PC-9 (cell line): ENCODE measurements around the gene FKBP1A. TPM values are rescaled to one million over a fixed set of nuclear protein-coding genes. Genes with fewer than 3 reads are reported as not detected.
A peak's percentile ranks its signal among the peaks of the same experiment; 100 is the strongest.

Experiments
- BruUV-seq: library from RNA; stranded (reverse); fragments of 400-500 nt; replicated peaks from 2 replicates; lab custom pipeline; 2021; lab: Mats Ljungman, UMichigan
- CTCF ChIA-PET: fragments of 300-600 bp; sonication (Branson Sonifier 250); formaldehyde crosslinking; loops from one replicate; lab custom pipeline; 2022; ENCODE audit warnings: antibody characterized with exemption; lab: Charles Lee
- POLR2A ChIA-PET: fragments of 300-600 bp; sonication (Branson Sonifier 250); formaldehyde crosslinking; loops from one replicate; lab custom pipeline; 2022; ENCODE audit warnings: antibody characterized with exemption; ENCODE audit not compliant: unreplicated experiment; lab: Charles Lee
- DNase-seq, 2 experiments: peaks; one replicate each; pipeline versions ENCODE4 v3.0.0 to v3.0.0-alpha.2; 2015 to 2022; ENCODE audit warnings: mixed read lengths in 1 of 2
- H2AFZ ChIP-seq: fragments of 200-600 bp; sonication (generic); 2 replicates; pipeline ENCODE4 v1.8.1; 2017; ENCODE audit warnings: antibody characterized with exemption
- H3F3A ChIP-seq: fragments of 200-600 bp; sonication (generic); 2 replicates; pipeline ENCODE4 v1.8.1; 2017; ENCODE audit warnings: antibody characterized with exemption, mild to moderate bottlenecking, low read depth; ENCODE audit not compliant: insufficient read depth
- H3K27ac ChIP-seq: fragments of 200-600 bp; sonication (generic); 2 replicates; pipeline ENCODE4 v1.6.1; 2016; ENCODE audit warnings: mixed run types
- H3K27me3 ChIP-seq: fragments of 200-600 bp; sonication (generic); 2 replicates; pipeline ENCODE4 v1.6.1; 2016; ENCODE audit warnings: low read depth, mixed run types; ENCODE audit not compliant: insufficient read depth
- H3K36me3 ChIP-seq: fragments of 200-600 bp; sonication (generic); 2 replicates; pipeline ENCODE4 v1.6.1; 2016; ENCODE audit warnings: low read depth, mixed run types
- H3K4me1 ChIP-seq: fragments of 200-600 bp; sonication (generic); replicated peaks from 2 replicates; pipeline ENCODE4 v1.6.1; 2016; ENCODE audit warnings: mixed run types; ENCODE audit not compliant: insufficient read depth
- H3K4me2 ChIP-seq: fragments of 200-600 bp; sonication (generic); 2 replicates; pipeline ENCODE4 v1.6.1; 2017; ENCODE audit warnings: mixed run types
- H3K4me3 ChIP-seq: fragments of 200-600 bp; sonication (generic); 2 replicates; pipeline ENCODE4 v1.6.1; 2016; ENCODE audit warnings: mixed run types
- H3K79me2 ChIP-seq: fragments of 200-600 bp; sonication (generic); 2 replicates; pipeline ENCODE4 v1.6.1; 2017; ENCODE audit warnings: low read depth, mixed run types
- H3K9me2 ChIP-seq: fragments of 200-600 bp; sonication (generic); 2 replicates; pipeline ENCODE4 v1.8.1; 2017; ENCODE audit warnings: mild to moderate bottlenecking; ENCODE audit not compliant: insufficient read depth
- H3K9me3 ChIP-seq: fragments of 200-600 bp; sonication (generic); 2 replicates; pipeline ENCODE4 v1.8.1; 2016; ENCODE audit warnings: low read depth; ENCODE audit not compliant: insufficient read depth
- H4K20me1 ChIP-seq: fragments of 200-600 bp; sonication (generic); 2 replicates; pipeline ENCODE4 v1.8.1; 2017; ENCODE audit not compliant: insufficient read depth
- EZH2 ChIP-seq: fragments of 200-600 bp; sonication (generic); IDR thresholded peaks from 2 replicates; pipeline ENCODE4 v1.8.0; 2017; ENCODE audit warnings: antibody characterized with exemption, low read depth
- intact Hi-C: fragments of 100-400 bp; cut with micrococcal nuclease; formaldehyde crosslinking; loops from one replicate; pipeline ENCODE4 v1.10.0; 2022; ENCODE audit not compliant: unreplicated experiment
- total RNA-seq: library from RNA; stranded (reverse); gene quantifications from 2 replicates; pipeline ENCODE4 v1.2.3, GENCODE V29; 2021
- TF ChIP-seq, protein P1 (sequence below): fragments of 200-600 bp; sonication (generic); conservative IDR thresholded peaks from 2 replicates; pipeline ENCODE4 v1.6.1; 2017; ENCODE audit warnings: mixed run types, antibody characterized with exemption, mild to moderate bottlenecking, moderate library complexity

Gene FKBP1A
- total RNA-seq, 1 experiment from 2014 or later = 320 TPM

DNA sequence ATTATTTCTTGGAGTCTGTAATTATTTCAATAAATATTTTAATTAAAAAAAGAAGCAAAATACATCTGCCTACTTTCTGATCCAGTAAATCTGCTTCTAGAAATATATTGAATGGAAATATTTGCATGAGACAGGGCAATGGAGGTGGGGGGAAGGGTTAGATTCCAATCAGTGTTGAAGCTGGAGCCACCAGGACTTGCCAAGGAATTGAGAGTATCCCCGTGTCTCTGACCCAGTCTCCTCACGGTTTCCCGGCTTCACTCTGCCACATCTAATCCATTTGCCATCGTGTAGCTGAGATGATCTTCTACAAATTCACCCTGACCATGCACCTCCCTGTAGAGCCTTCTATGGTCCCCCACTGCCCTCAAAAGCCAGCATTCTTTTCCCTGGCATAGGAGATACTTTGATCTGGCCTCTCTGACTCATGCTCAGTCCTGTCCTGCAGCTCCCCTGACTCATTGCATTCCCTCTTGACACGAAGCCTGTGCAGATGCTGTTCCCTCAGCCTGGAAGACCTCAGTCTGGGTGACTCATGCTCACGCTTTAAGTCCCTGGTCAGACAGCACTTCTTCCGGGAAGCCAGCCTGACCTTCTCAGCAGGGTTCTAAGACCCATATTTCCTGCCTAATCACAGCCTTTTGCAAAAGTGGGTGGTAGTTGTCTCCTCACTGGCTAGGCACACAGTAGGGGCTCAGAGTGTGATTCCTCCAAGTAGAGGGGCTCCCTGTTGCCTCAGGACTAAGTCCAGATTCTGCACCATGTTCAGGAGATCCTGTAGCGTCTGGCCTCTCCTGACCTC is 23.0 kb upstream of the FKBP1A start:
- Histone ChIP-seq H3K4me2 (peak overlapping the region; percentile 50), H3K36me3 (no peaks in the 10 kb centered on the region), H3K4me1 (peaks cover 47% of the 10 kb centered on the region), H3K27ac (peak overlapping the region; percentile 70), H3K9me2 (no peaks in the 10 kb centered on the region), H3K27me3 (no peaks in the 10 kb centered on the region), H3K79me2 (no peaks in the 10 kb centered on the region), H2AFZ (no peak overlapping the region), H3K9me3 (peaks cover 13% of the 10 kb centered on the region; the same call in 1 of the 2 replicates), H4K20me1 (no peaks in the 10 kb centered on the region), H3K4me3 (no peak overlapping the region), H3F3A (peaks cover 49% of the 10 kb centered on the region)
- ChIA-PET POLR2A (interaction anchor here (0.6 to 0.7 kb wide), 3 partner anchors 24 to 87 kb away, joined by 4 to 27 read pairs (median 5); partner anchors contain the start of gene SDCBP2), CTCF (no interaction called here)
- intact Hi-C loops = loop anchor here (1.0 kb wide), 3 partner anchors 16 to 87 kb away; partner anchors contain the start of gene SDCBP2
- DNase-seq = peak; percentile 87 to 99
- TF ChIP-seq EZH2 = no peak
- TF ChIP-seq, protein P1, sequence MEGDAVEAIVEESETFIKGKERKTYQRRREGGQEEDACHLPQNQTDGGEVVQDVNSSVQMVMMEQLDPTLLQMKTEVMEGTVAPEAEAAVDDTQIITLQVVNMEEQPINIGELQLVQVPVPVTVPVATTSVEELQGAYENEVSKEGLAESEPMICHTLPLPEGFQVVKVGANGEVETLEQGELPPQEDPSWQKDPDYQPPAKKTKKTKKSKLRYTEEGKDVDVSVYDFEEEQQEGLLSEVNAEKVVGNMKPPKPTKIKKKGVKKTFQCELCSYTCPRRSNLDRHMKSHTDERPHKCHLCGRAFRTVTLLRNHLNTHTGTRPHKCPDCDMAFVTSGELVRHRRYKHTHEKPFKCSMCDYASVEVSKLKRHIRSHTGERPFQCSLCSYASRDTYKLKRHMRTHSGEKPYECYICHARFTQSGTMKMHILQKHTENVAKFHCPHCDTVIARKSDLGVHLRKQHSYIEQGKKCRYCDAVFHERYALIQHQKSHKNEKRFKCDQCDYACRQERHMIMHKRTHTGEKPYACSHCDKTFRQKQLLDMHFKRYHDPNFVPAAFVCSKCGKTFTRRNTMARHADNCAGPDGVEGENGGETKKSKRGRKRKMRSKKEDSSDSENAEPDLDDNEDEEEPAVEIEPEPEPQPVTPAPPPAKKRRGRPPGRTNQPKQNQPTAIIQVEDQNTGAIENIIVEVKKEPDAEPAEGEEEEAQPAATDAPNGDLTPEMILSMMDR = no peak
- BruUV-seq = no TSS peak

DNA sequence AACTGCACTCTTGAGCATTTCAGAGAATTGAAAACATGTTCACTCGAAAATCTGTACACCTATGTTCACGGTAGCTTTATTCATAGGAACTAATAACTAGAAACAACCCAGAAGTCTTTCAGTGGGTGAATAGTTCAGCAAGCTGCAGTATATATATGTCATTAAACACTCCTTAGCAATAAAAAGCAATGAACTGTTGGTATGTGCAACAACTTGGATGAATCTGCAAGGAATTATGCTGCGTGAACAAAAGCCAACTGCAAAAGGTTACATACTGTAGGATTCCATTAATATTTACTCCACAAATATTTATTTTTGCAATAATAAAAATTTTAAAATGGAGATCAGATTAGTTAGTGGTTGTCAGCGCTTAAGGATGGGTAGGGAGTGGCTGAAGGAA is 22.1 kb upstream of the FKBP1A start:
- TF ChIP-seq, protein P1 = no peak
- TF ChIP-seq EZH2 = no peak
- peak overlapping the region; percentile 70; the same call in 1 of the 2 replicates for H3K27ac ChIP-seq

DNA sequence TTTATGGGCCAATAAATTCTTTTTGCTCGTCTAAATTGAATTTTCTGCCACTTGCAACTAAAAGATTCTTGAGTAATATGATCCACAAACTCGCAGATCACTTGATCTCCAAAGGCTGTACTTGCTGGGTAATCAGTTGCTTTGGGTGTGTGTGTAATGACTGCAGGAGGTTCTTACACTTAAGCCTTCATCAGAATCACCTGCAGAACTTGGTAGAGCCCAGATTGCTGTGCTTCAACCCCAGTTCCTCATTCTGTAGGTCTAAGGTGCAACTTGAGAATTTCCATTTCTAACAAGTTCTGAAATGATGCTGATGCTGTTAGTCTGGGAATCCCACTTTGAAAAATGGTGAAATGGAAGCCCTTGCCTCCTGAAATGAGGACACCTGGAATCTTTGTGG is 12.9 kb upstream of the FKBP1A start:
- CTCF ChIA-PET = no interaction called here
- TF ChIP-seq, protein P1 = no peak
- TF ChIP-seq EZH2 = no peak

More for the DNA sequence above, 22.1 kb upstream of the FKBP1A start:
- Histone ChIP-seq H4K20me1 (no peaks in the 10 kb centered on the region), H2AFZ (no peak overlapping the region), H3K4me1 (peaks cover 47% of the 10 kb centered on the region), H3K4me3 (no peak overlapping the region), H3K9me2 (no peaks in the 10 kb centered on the region), H3K27me3 (no peaks in the 10 kb centered on the region), H3K9me3 (peaks cover 11% of the 10 kb centered on the region), H3F3A (peaks cover 49% of the 10 kb centered on the region), H3K79me2 (no peaks in the 10 kb centered on the region), H3K36me3 (no peaks in the 10 kb centered on the region), H3K4me2 (peak overlapping the region; percentile 48; the same call in 1 of the 2 replicates)
- ChIA-PET POLR2A (no interaction called here), CTCF (interaction anchor here (0.6 kb wide), 1 partner anchor 1245 kb away, joined by 3 read pairs; no protein-coding TSS in a partner anchor)
- intact Hi-C loops = no loop called here
- no TSS peak for BruUV-seq
- no peak for DNase-seq

More for the DNA sequence above, 12.9 kb upstream of the FKBP1A start:
- Histone ChIP-seq H4K20me1 (no peaks in the 10 kb centered on the region), H3F3A (peaks cover 8% of the 10 kb centered on the region), H3K4me1 (peaks cover 22% of the 10 kb centered on the region), H3K27me3 (no peaks in the 10 kb centered on the region), H3K79me2 (no peaks in the 10 kb centered on the region), H3K4me3 (no peak overlapping the region), H3K4me2 (no peak overlapping the region), H3K27ac (no peak overlapping the region), H3K9me2 (no peaks in the 10 kb centered on the region), H3K36me3 (no peaks in the 10 kb centered on the region), H2AFZ (no peak overlapping the region), H3K9me3 (peaks cover 5% of the 10 kb centered on the region; the same call in 1 of the 2 replicates)
- POLR2A ChIA-PET = no interaction called here
- no TSS peak for BruUV-seq
- intact Hi-C loops = no loop called here
- no peak for DNase-seq
